Keratinocyte (primary cell): Measurements from ENCODE around the gene TYRP1. TPM values are rescaled to one million over a fixed set of nuclear protein-coding genes. Genes with fewer than 3 reads are reported as not detected.
A peak's percentile ranks its signal among the peaks of the same experiment; 100 is the strongest.

Experiments
- DNase-seq: peaks from one replicate; pipeline ENCODE4 v3.0.0-alpha.2; 2011; ENCODE audit warnings: low read depth, missing footprints, low spot score
- FAIRE-seq: peaks from 2 replicates; lab custom pipeline; 2011; peaks lifted over from hg19 to GRCh38; lab: Jason Lieb, UNC
- H2AFZ ChIP-seq: 2 replicates; pipeline ENCODE4 v1.6.0; 2012; ENCODE audit warnings: low read length, control low read depth, inconsistent platforms; ENCODE audit not compliant: control insufficient read depth
- H3K27ac ChIP-seq: 2 replicates; pipeline ENCODE4 v1.5.1; 2011; ENCODE audit warnings: low read length; ENCODE audit not compliant: control insufficient read depth, insufficient read depth
- H3K27me3 ChIP-seq: 3 replicates; pipeline ENCODE4 v1.6.0; 2011; ENCODE audit warnings: low read length; ENCODE audit not compliant: control insufficient read depth, insufficient read depth; ENCODE audit errors: extremely low read depth
- H3K36me3 ChIP-seq, 2 experiments: 2 replicates in 1 of 2; 3 replicates in 1 of 2; pipeline ENCODE4 v1.5.1; 2011; ENCODE audit warnings: low read length in 2 of 2, mild to moderate bottlenecking in 1 of 2; ENCODE audit not compliant: control insufficient read depth in 2 of 2, insufficient read depth in 2 of 2; ENCODE audit errors: extremely low read depth in 1 of 2
- H3K4me1 ChIP-seq: 3 replicates; pipeline ENCODE4 v1.5.1; 2011; ENCODE audit warnings: low read length; ENCODE audit not compliant: control insufficient read depth, insufficient read depth; ENCODE audit errors: extremely low read depth
- H3K4me2 ChIP-seq: 3 replicates; pipeline ENCODE4 v1.6.0; 2011; ENCODE audit warnings: low read depth, low read length; ENCODE audit not compliant: control insufficient read depth, insufficient read depth; ENCODE audit errors: extremely low read depth
- H3K4me3 ChIP-seq, 3 experiments: fragments of 200-600 bp in 1 of 3; sonication (generic) in 1 of 3; 2 replicates in 2 of 3; 3 replicates in 1 of 3; pipeline ENCODE4 v1.5.1; 2011 to 2016; ENCODE audit warnings: low read length in 3 of 3, mild to moderate bottlenecking in 3 of 3, control low read depth in 2 of 3, inconsistent platforms in 1 of 3, low read depth in 1 of 3, mixed read lengths in 1 of 3, mixed run types in 1 of 3, moderate library complexity in 1 of 3; ENCODE audit not compliant: control insufficient read depth in 2 of 3, insufficient read depth in 2 of 3; ENCODE audit errors: extremely low read depth in 1 of 3
- H3K79me2 ChIP-seq: 2 replicates; pipeline ENCODE4 v1.6.0; 2012; ENCODE audit warnings: low read length; ENCODE audit not compliant: control insufficient read depth, insufficient read depth
- H3K9ac ChIP-seq: 3 replicates; pipeline ENCODE4 v1.6.0; 2011; ENCODE audit warnings: low read length; ENCODE audit not compliant: control insufficient read depth, insufficient read depth; ENCODE audit errors: extremely low read depth
- H3K9me1 ChIP-seq: 3 replicates; pipeline ENCODE4 v1.6.0; 2011; ENCODE audit warnings: low read length; ENCODE audit not compliant: control insufficient read depth, insufficient read depth; ENCODE audit errors: extremely low read depth
- H3K9me3 ChIP-seq: 2 replicates; pipeline ENCODE4 v1.5.1; 2012; ENCODE audit warnings: low read depth, low read length; ENCODE audit not compliant: control insufficient read depth
- H4K20me1 ChIP-seq: 3 replicates; pipeline ENCODE4 v1.6.0; 2011; ENCODE audit warnings: low read length; ENCODE audit not compliant: control insufficient read depth, insufficient read depth; ENCODE audit errors: extremely low read depth
- CTCF ChIP-seq, 3 experiments: IDR thresholded peaks in 1 of 3; conservative IDR thresholded peaks in 1 of 3; optimal IDR thresholded peaks in 1 of 3; 2 replicates in 2 of 3; 3 replicates in 1 of 3; pipeline versions ENCODE3 to v1.5.1; 2011; ENCODE audit warnings: low read length in 3 of 3, mild to moderate bottlenecking in 3 of 3, moderate library complexity in 2 of 3, control low read depth in 1 of 3, inconsistent platforms in 1 of 3; ENCODE audit not compliant: insufficient read depth in 2 of 3; ENCODE audit errors: extremely low read depth in 1 of 3
- EZH2 ChIP-seq: IDR thresholded peaks from one replicate; pipeline ENCODE4 v1.6.1; 2012; ENCODE audit warnings: inconsistent platforms, mild to moderate bottlenecking, low read length, moderate library complexity
- dilution Hi-C: fragments of 300-500 bp; cut with MboI; formaldehyde crosslinking; loops from one replicate; pipeline ENCODE4 v1.7.0; 2020; ENCODE audit warnings: low sequenced_read_pairs; ENCODE audit not compliant: extremely low pct_ligation_motif_present
- polyA plus RNA-seq, 5 experiments: library from polyadenylated mRNA; depleted of rRNA in 3 of 5; stranded (reverse) in 3 of 5; stranded (forward) in 1 of 5; unstranded in 1 of 5; fragments of >200 nt; gene quantifications; 1 replicate in 1 of 5; 2 replicates in 3 of 5; 3 replicates in 1 of 5; pipeline versions ENCODE4 v1.2.1 to v1.2.3, GENCODE V29; 2011 to 2012; ENCODE audit warnings: missing spikeins in 2 of 5, low read depth in 1 of 5, low replicate concordance in 1 of 5

Gene TYRP1
- polyA plus RNA-seq, 1 donor (not counting 4 experiments of a cell fraction or from before 2014, with no cell fraction given): 0.50 TPM

GRCh38 chr9:12717907-12718306 lies 24.7 kb downstream of the TYRP1 start:
- Histone ChIP-seq H3K4me1 (peaks cover 20% of the 10 kb centered on the region), H3K9me3 (no peaks in the 10 kb centered on the region), H2AFZ (no peak overlapping the region), H3K4me3 (no peak overlapping the region), H4K20me1 (no peaks in the 10 kb centered on the region), H3K4me2 (no peak overlapping the region), H3K79me2 (no peaks in the 10 kb centered on the region), H3K36me3 (no peaks in the 10 kb centered on the region), H3K9ac (no peak overlapping the region), H3K27ac (no peak overlapping the region), H3K27me3 (no peaks in the 10 kb centered on the region), H3K9me1 (no peaks in the 10 kb centered on the region)
- no peak for TF ChIP-seq CTCF (optimal IDR thresholded peaks at IDR 0.05 in 1 of 3, IDR thresholded peaks at IDR 0.05 in 1 of 3, conservative IDR thresholded peaks at IDR 0.05 in 1 of 3; ENCODE audit: extremely low read depth in 1 of 3, insufficient read depth in 2 of 3, low read length in 3 of 3)
- no peak for TF ChIP-seq EZH2
- FAIRE-seq (no peak), DNase-seq (no peak)
- dilution Hi-C loops: no loop called here

GRCh38 chr9:12718482-12719026 lies 25.4 kb downstream of the TYRP1 start:
- no peaks in the 10 kb centered on the region for H3K27me3 ChIP-seq
- FAIRE-seq (peak; percentile 71), DNase-seq (no peak)
- no peak overlapping the region for H3K4me3 ChIP-seq
- H3K36me3 ChIP-seq: no peaks in the 10 kb centered on the region
- H2AFZ ChIP-seq: peak overlapping the region; percentile 39
- no peaks in the 10 kb centered on the region for H3K9me3 ChIP-seq
- dilution Hi-C loops: no loop called here
- no peaks in the 10 kb centered on the region for H3K79me2 ChIP-seq
- H3K4me1 ChIP-seq: peaks cover 20% of the 10 kb centered on the region
- no peak overlapping the region for H3K27ac ChIP-seq
- TF ChIP-seq EZH2 (no peak), CTCF (optimal IDR thresholded peaks at IDR 0.05 in 1 of 3, IDR thresholded peaks at IDR 0.05 in 1 of 3, conservative IDR thresholded peaks at IDR 0.05 in 1 of 3; ENCODE audit: extremely low read depth in 1 of 3, insufficient read depth in 2 of 3, low read length in 3 of 3) (no peak)
- no peaks in the 10 kb centered on the region for H3K9me1 ChIP-seq
- H4K20me1 ChIP-seq: no peaks in the 10 kb centered on the region
- no peak overlapping the region for H3K9ac ChIP-seq
- H3K4me2 ChIP-seq: peak overlapping the region; percentile 57
